Activated naive CD4-positive, alpha-beta T cell treated with anti-CD3 and anti-CD28 coated beads, Interleukin-2, amount 50 U/mL, for 72 hours (primary cell): ENCODE results near the gene LRRC27. TPM values are rescaled to one million over a fixed set of nuclear protein-coding genes. Genes with fewer than 3 reads are reported as not detected.
"Not testable (repeated sequence)": the region's sequence is repeated elsewhere in the genome, so short reads cannot be mapped to it uniquely, and the experiment has no call there.

Experiments used
- ATAC-seq, 2 donors: fragments of 150-1000 bp; cut with Tn5 transposase; 2 replicates each; pipeline ENCODE4 v1.10.0; 2021; ENCODE audit warnings: mild to moderate bottlenecking in 2 of 2, moderate library complexity in 2 of 2
- DNase-seq, 2 donors: peaks; one replicate each; pipeline ENCODE4 v3.0.0; 2021 to 2022; ENCODE audit warnings: low spot score in 2 of 2
- H3K27ac Mint-ChIP-seq, 2 donors: one replicate each; pipeline ENCODE4 v1.8.0; 2022; ENCODE audit warnings: mild to moderate bottlenecking in 2 of 2, mixed read lengths in 2 of 2
- H3K36me3 Mint-ChIP-seq, 2 donors: one replicate each; pipeline ENCODE4 v1.8.0; 2022; ENCODE audit warnings: mixed read lengths in 2 of 2
- H3K9me3 Mint-ChIP-seq, 2 donors: one replicate each; pipeline ENCODE4 v1.8.0; 2022; ENCODE audit warnings: mixed read lengths in 2 of 2
- total RNA-seq, 2 donors: library from RNA; stranded (reverse); gene quantifications; one replicate each; pipeline ENCODE4 v1.2.3, GENCODE V29; 2022

LRRC27 gene
- total RNA-seq, 2 donors from 2014 or later: 4.1 to 7.2 TPM

- no peak for ATAC-seq
- DNase-seq: no peak
- no peak overlapping the region for H3K27ac Mint-ChIP-seq
These were observed 51.1 kb downstream of the LRRC27 start for GRCh38 chr10:132383101-132383500.

DNA sequence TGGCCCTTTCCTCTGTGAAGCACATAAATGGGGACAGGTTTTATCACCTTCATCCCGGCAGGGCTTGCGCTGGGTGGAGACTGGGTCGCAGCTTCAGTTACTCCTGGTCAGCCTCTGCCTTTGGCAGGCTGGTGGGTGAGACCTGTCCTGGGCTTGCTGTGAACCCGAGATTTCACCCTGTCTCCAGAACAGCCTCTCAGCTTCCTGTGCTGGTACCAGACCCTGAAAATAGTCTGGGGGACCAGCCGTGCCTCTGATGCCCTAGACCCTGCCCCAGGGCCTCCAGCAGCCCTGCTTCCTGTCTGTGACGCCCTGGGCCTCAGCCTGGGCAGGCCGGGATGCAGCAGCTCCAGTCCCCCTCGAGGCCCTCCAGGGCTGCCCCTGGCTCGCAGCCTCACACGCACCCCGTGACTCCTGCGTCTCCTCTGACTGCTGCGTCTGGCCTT, 51.8 kb downstream of the LRRC27 start:
- no peaks in the 10 kb centered on the region for H3K36me3 Mint-ChIP-seq
- no peaks in the 10 kb centered on the region for H3K9me3 Mint-ChIP-seq
- DNase-seq: peak in 1 of 2 donors; percentile 33
- no peak overlapping the region for H3K27ac Mint-ChIP-seq
- ATAC-seq: no peak

More at GRCh38 chr10:132383101-132383500, 51.1 kb downstream of the LRRC27 start:
- Mint-ChIP-seq H3K9me3 (no peaks in the 10 kb centered on the region), H3K36me3 (no peaks in the 10 kb centered on the region)

- no peak overlapping the region for H3K27ac Mint-ChIP-seq
- no peaks in the 10 kb centered on the region for H3K9me3 Mint-ChIP-seq
- H3K36me3 Mint-ChIP-seq: no peaks in the 10 kb centered on the region
- ATAC-seq (no peak), DNase-seq (peak in 1 of 2 donors; percentile 51)
These were observed 52.8 kb downstream of the LRRC27 start for GRCh38 chr10:132384618-132385388.

DNA sequence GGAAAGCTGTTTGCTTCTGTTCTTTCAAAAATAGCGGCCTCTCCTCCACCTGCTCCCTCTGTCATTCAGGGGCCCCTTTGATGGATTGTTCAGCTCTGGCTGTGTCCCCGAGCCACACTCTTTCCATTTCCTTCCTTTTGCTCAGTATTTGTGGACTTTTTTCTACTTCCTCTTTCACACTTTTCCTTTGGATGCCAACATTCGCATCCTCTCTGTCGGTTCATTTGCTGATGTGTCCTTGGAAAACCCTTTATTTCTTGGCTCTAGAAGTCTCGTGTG, 53.3 kb downstream of the LRRC27 start:
- no peak for ATAC-seq
- H3K27ac Mint-ChIP-seq: no peak overlapping the region
- H3K36me3 Mint-ChIP-seq: no peaks in the 10 kb centered on the region
- H3K9me3 Mint-ChIP-seq: no peaks in the 10 kb centered on the region
- DNase-seq: no peak

GRCh38 chr10:132385721-132386418, 53.9 kb downstream of the LRRC27 start:
- ATAC-seq: no peak
- H3K27ac Mint-ChIP-seq: no peak overlapping the region

DNA sequence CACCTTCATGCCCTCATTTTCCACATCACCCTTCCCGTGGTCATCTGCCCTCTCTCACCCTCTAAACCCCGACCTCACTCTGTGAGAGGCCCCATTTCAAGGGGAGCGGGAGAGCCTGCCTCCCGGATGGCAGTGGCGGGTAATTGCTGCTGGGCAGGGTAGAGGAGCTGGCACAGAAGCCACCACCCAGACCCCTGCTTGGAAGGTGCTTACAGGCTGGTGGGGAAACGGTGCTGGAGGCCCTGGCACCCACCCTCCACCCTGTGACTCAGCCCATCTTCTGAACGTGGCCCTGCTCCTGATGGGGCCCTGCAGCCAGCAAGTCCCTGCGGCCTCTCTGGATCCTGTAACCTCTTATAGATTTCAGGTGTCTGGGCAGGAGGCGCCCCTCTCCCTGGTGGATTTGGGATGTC, 54.4 kb downstream of the LRRC27 start:
- no peak for ATAC-seq
- Mint-ChIP-seq H3K36me3 (no peaks in the 10 kb centered on the region), H3K27ac (peak overlapping the region in 1 of 2 donors; percentile 80), H3K9me3 (no peaks in the 10 kb centered on the region)
- DNase-seq: peak in 1 of 2 donors; percentile 50

More at GRCh38 chr10:132385721-132386418, 53.9 kb downstream of the LRRC27 start:
- peak in 1 of 2 donors; percentile 41 for DNase-seq
- Mint-ChIP-seq H3K9me3 (no peaks in the 10 kb centered on the region), H3K36me3 (no peaks in the 10 kb centered on the region)

GRCh38 chr10:132386896-132387295, 54.9 kb downstream of the LRRC27 start:
- not testable (repeated sequence) for H3K36me3 Mint-ChIP-seq, ATAC-seq, H3K9me3 Mint-ChIP-seq
- peak overlapping the region; percentile 62 to 80 for H3K27ac Mint-ChIP-seq
- DNase-seq: peak in 1 of 2 donors; percentile 30

GRCh38 chr10:132387764-132388210, 55.8 kb downstream of the LRRC27 start:
- Mint-ChIP-seq H3K27ac (peak overlapping the region; percentile 80 to 96), H3K9me3 (peaks cover 0 to 9% of the 10 kb centered on the region in 2 donors), H3K36me3 (no peaks in the 10 kb centered on the region)
- ATAC-seq (peak; percentile 71 to 73), DNase-seq (peak; percentile 64 to 86)

GRCh38 chr10:132388891-132389432, 57.0 kb downstream of the LRRC27 start:
- DNase-seq (peak in 1 of 2 donors; percentile 58), ATAC-seq (peak; percentile 28 to 52)
- H3K36me3 Mint-ChIP-seq: no peaks in the 10 kb centered on the region
- H3K9me3 Mint-ChIP-seq: peaks cover 0 to 9% of the 10 kb centered on the region in 2 donors
- peak overlapping the region in 1 of 2 donors; percentile 77 for H3K27ac Mint-ChIP-seq

- Mint-ChIP-seq H3K27ac (peak overlapping the region in 1 of 2 donors; percentile 77), H3K36me3 (no peaks in the 10 kb centered on the region), H3K9me3 (peaks cover 0 to 9% of the 10 kb centered on the region in 2 donors)
- ATAC-seq: peak; percentile 21 to 69
- peak in 1 of 2 donors; percentile 54 for DNase-seq
These were observed 57.6 kb downstream of the LRRC27 start for GRCh38 chr10:132389433-132390169.

DNA sequence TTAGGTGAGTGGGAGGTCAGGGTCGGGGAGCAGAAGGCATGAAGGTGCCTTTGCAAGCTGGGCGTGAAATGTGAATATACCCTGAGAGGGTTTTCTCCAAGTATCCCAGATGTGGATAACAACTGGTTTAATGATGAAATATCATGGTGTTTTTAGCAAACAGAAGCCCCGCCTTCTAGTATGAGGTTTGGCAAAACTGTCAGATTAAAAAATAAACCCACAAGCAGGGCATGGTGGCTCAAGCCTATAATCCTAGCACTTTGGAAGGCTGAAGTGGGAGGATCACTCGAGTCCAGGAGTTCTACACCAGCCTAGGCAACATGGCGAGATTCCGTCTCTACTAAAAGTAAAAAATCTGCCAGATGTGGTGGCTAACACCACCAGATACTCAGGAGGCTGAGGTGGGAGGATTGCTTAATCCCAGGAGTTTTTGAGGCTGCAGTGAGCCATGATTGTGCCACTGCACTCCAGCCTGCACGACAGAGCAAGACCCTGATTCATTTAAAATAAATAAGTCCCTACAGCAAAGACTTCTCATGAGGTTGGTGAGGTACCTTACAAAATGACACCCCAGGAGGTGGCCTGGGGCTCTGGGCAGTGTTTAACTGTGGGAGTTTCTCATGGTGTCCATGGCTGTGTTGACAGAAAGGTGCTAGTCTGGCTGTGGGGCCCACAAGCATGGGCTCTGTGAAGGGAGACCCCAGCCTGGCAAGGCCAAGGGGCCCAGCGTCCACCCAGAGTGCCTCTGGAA, 58.4 kb downstream of the LRRC27 start:
- Mint-ChIP-seq H3K9me3 (peaks cover 0 to 9% of the 10 kb centered on the region in 2 donors), H3K36me3 (no peaks in the 10 kb centered on the region), H3K27ac (no peak overlapping the region)
- DNase-seq: peak in 1 of 2 donors; percentile 40
- no peak for ATAC-seq

GRCh38 chr10:132390921-132391675, 59.1 kb downstream of the LRRC27 start:
- no peak for ATAC-seq
- peaks cover 0 to 9% of the 10 kb centered on the region in 2 donors for H3K9me3 Mint-ChIP-seq
- no peaks in the 10 kb centered on the region for H3K36me3 Mint-ChIP-seq

DNA sequence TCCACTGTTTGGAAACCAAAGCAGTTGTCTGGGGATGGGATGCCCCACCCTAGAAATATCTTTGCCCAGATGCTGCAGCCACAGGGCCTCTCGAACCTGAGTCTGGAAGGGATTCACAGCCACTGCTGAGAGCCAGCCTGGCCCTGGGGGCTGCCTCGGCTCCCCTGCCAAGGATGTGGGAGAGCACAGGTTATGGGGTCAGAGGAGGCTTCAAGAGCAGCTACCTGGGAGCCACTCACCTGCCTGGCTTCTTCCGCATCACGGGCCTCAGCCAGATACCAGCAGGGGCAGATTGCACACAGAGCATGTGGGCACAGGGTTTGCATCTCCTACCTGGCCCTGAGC, 59.7 kb downstream of the LRRC27 start:
- ATAC-seq: no peak

More at GRCh38 chr10:132390921-132391675, 59.1 kb downstream of the LRRC27 start:
- DNase-seq: peak in 1 of 2 donors; percentile 47
- H3K27ac Mint-ChIP-seq: no peak overlapping the region

DNA sequence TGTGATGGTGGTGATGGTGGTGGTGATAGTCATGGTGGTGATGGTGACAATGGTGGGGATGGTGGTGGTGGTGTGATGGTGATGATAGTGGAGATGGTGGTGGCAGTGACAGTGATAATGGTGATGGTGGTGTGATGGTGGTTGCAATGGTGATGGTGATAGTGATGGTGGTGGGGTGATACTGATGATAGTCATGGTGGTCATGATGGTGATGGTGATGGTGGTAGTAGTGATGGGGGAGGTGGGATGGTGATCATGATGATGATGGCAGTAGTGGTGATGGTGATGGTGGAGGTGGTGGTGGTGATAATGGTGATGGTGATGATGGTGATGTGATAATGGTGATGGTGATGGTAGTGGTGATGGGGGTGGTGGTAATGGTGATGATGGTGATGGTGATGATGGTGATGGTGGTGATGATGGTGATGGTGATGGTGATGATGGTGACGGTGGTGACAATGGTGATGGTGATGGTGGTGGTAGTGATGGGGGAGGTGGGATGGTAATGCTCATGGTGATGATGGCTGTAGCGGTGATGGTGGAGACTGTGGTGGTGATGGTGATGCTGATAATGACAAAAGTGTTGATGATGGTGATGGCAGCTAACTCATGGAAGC, 60.3 kb downstream of the LRRC27 start:
- ATAC-seq (no peak), DNase-seq (no peak)
- Mint-ChIP-seq H3K27ac (no peak overlapping the region), H3K36me3 (no peaks in the 10 kb centered on the region), H3K9me3 (peaks cover 0 to 9% of the 10 kb centered on the region in 2 donors)

More for the DNA sequence above, 59.7 kb downstream of the LRRC27 start:
- DNase-seq: peak in 1 of 2 donors; percentile 30
- Mint-ChIP-seq H3K9me3 (peaks cover 0 to 9% of the 10 kb centered on the region in 2 donors), H3K27ac (no peak overlapping the region), H3K36me3 (no peaks in the 10 kb centered on the region)
